ENCODE data around the gene ROR1.

ROR1 gene

DNA sequence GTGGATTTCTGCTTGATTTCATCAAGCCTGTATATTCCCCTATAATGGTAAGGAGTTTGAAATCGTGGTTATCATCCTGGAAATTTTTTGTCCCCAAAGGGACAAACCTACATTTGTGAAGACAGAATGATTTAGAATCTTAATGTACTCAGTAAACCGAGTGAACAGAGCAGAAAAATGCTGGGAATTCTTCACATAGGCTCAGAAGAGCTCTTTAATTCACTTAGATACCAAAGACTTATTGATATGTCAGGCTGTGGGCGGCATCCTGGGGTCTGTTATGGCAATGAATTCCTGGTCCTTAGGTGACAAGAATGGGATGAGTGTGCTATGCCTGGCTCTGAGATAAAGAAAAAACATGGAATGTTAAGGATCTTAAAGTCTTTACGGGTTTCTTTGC, 74.9 kb downstream of the ROR1 start:
- H3K4me3 ChIP-seq (ENCODE audit: low read depth in 1 of 2, low read length in 2 of 2), result no peak overlapping the region
- H3K27me3 ChIP-seq (ENCODE audit: control insufficient read depth in 1 of 2, insufficient read depth in 2 of 2, low read length in 2 of 2), result no peaks in the 10 kb centered on the region
- H3K9ac ChIP-seq (ENCODE audit: low read depth in 1 of 2, low read length in 2 of 2), result no peak overlapping the region
- no peak overlapping the region for H3K27ac ChIP-seq (ENCODE audit: low read depth, low read length)
- peaks cover 7 to 8% of the 10 kb centered on the region in 2 donors for H3K4me1 ChIP-seq (ENCODE audit: control insufficient read depth in 1 of 2, insufficient read depth in 2 of 2, low read length in 2 of 2)
- H3K36me3 ChIP-seq (ENCODE audit: control insufficient read depth in 1 of 2, insufficient read depth in 2 of 2, low read length in 2 of 2), result no peaks in the 10 kb centered on the region
- H3K9me3 ChIP-seq (ENCODE audit: control insufficient read depth in 1 of 2, low read length in 2 of 2), result no peaks in the 10 kb centered on the region

DNA sequence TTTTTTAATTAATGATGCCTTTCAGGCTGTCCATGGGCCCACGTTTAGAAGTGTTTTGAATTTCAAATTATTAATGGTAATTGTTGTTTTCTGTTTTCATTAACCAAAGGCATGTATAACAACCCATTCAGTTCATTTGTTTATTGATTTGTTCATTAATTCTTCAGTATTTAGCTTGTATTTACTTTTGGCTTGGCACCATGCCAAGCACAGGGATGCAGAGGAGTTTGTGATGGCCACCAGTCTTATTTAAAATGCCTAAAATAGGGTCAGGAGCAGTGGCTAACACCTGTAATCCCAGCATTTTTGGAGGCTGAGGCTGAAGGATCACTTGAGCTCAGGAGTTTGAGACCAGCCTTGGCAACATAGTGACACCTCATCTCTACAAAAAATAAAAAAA, 75.3 kb downstream of the ROR1 start:
- Histone ChIP-seq H3K4me1 (ENCODE audit: control insufficient read depth in 1 of 2, insufficient read depth in 2 of 2, low read length in 2 of 2) (peaks cover 3 to 4% of the 10 kb centered on the region in 2 donors), H3K27ac (ENCODE audit: low read depth, low read length) (no peak overlapping the region), H3K4me3 (ENCODE audit: low read depth in 1 of 2, low read length in 2 of 2) (no peak overlapping the region), H3K36me3 (ENCODE audit: control insufficient read depth in 1 of 2, insufficient read depth in 2 of 2, low read length in 2 of 2) (no peaks in the 10 kb centered on the region), H3K9ac (ENCODE audit: low read depth in 1 of 2, low read length in 2 of 2) (no peak overlapping the region), H3K27me3 (ENCODE audit: control insufficient read depth in 1 of 2, insufficient read depth in 2 of 2, low read length in 2 of 2) (no peaks in the 10 kb centered on the region), H3K9me3 (ENCODE audit: control insufficient read depth in 1 of 2, low read length in 2 of 2) (no peaks in the 10 kb centered on the region)

DNA sequence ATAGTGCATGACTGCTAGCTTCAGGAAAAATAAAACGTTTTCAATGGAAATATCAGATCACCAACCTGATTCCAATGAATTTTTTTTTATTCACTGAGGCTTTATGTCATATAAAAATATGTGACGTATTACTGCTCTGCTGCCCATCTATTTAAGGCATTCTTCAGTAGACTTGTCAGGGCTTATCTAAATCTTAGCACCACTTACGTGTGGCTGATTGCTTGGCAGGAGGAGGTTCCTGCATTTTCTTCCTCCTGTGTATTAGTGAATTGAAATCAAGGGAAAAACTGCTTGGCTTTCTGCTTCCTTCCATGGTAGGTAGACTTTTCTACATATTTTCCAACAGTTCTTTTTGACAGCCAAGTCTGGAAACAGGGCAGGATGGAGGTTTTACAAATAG, 80.3 kb downstream of the ROR1 start:
- Histone ChIP-seq H3K4me3 (ENCODE audit: low read depth in 1 of 2, low read length in 2 of 2) (no peak overlapping the region), H3K4me1 (ENCODE audit: control insufficient read depth in 1 of 2, insufficient read depth in 2 of 2, low read length in 2 of 2) (no peaks in the 10 kb centered on the region), H3K27ac (ENCODE audit: low read depth, low read length) (no peak overlapping the region), H3K36me3 (ENCODE audit: control insufficient read depth in 1 of 2, insufficient read depth in 2 of 2, low read length in 2 of 2) (no peaks in the 10 kb centered on the region), H3K9me3 (ENCODE audit: control insufficient read depth in 1 of 2, low read length in 2 of 2) (peaks cover 3 to 6% of the 10 kb centered on the region in 2 donors), H3K9ac (ENCODE audit: low read depth in 1 of 2, low read length in 2 of 2) (no peak overlapping the region), H3K27me3 (ENCODE audit: control insufficient read depth in 1 of 2, insufficient read depth in 2 of 2, low read length in 2 of 2) (no peaks in the 10 kb centered on the region)

DNA sequence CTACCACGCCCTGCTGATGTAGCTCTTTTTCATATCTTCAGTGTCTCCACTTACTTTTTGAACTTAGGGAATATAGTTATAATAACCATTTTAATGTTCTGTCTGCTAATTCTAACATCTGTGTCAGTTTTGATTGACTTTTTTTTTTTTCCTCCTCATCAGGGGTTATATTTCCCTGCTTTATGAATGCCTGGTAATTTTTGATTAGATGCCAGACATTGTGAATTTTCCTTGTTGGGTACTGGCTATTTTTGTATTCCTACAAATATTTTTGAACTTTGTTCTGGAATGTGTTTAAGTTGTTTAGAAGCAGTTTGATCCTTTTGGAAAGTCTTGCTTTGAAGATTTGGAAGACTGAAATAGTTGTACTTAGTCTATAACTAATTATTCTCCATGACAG, 82.1 kb downstream of the ROR1 start:
- no peaks in the 10 kb centered on the region for H3K4me1 ChIP-seq (ENCODE audit: control insufficient read depth in 1 of 2, insufficient read depth in 2 of 2, low read length in 2 of 2)
- no peaks in the 10 kb centered on the region for H3K36me3 ChIP-seq (ENCODE audit: control insufficient read depth in 1 of 2, insufficient read depth in 2 of 2, low read length in 2 of 2)
- no peak overlapping the region for H3K4me3 ChIP-seq (ENCODE audit: low read depth in 1 of 2, low read length in 2 of 2)
- no peaks in the 10 kb centered on the region for H3K27me3 ChIP-seq (ENCODE audit: control insufficient read depth in 1 of 2, insufficient read depth in 2 of 2, low read length in 2 of 2)
- peaks cover 3 to 6% of the 10 kb centered on the region in 2 donors for H3K9me3 ChIP-seq (ENCODE audit: control insufficient read depth in 1 of 2, low read length in 2 of 2)
- no peak overlapping the region for H3K9ac ChIP-seq (ENCODE audit: low read depth in 1 of 2, low read length in 2 of 2)
- no peak overlapping the region for H3K27ac ChIP-seq (ENCODE audit: low read depth, low read length)

DNA sequence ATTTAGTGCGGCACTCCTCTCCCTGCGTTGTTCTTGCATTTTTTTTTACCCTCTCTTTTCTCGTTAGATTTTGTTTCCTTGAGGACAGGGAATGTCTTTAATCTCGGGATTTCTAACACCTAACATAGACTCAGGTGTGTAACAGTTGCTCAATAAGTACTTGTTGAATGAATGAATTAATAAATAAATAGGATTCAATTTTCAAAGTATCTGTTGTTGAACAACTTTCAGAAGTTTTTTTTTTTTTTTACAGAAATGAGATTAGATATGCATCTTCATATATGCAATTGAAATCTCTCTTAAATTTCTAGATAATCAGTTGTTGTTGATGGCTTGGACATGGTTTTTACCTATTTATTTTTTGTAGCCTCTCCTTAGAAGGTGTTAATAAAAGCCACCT, 83.1 kb downstream of the ROR1 start:
- Histone ChIP-seq H3K27me3 (ENCODE audit: control insufficient read depth in 1 of 2, insufficient read depth in 2 of 2, low read length in 2 of 2) (no peaks in the 10 kb centered on the region), H3K36me3 (ENCODE audit: control insufficient read depth in 1 of 2, insufficient read depth in 2 of 2, low read length in 2 of 2) (no peaks in the 10 kb centered on the region), H3K4me3 (ENCODE audit: low read depth in 1 of 2, low read length in 2 of 2) (no peak overlapping the region), H3K4me1 (ENCODE audit: control insufficient read depth in 1 of 2, insufficient read depth in 2 of 2, low read length in 2 of 2) (no peaks in the 10 kb centered on the region), H3K27ac (ENCODE audit: low read depth, low read length) (no peak overlapping the region), H3K9ac (ENCODE audit: low read depth in 1 of 2, low read length in 2 of 2) (no peak overlapping the region), H3K9me3 (ENCODE audit: control insufficient read depth in 1 of 2, low read length in 2 of 2) (peaks cover 3 to 6% of the 10 kb centered on the region in 2 donors)

DNA sequence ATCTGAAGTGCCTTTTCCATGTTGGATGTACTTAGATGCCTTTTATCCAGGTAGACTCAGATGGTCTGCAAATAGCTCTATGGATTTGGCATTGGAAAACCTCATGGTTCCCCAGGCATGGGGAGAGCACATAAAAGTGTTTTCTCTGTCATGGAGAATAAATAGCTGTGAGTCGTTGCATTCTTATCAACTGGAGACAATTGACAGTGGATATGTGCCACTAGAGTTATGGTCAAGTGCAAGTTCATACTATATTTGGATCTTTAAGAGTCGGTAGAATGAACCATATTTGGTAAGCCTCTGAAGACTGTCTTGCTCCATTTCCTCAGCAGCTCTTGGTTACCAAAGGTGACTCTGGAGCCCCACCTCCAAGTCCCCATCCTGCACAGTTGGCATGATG, 83.7 kb downstream of the ROR1 start:
- H3K4me3 ChIP-seq (ENCODE audit: low read depth in 1 of 2, low read length in 2 of 2), result no peak overlapping the region
- no peaks in the 10 kb centered on the region for H3K27me3 ChIP-seq (ENCODE audit: control insufficient read depth in 1 of 2, insufficient read depth in 2 of 2, low read length in 2 of 2)
- no peak overlapping the region for H3K9ac ChIP-seq (ENCODE audit: low read depth in 1 of 2, low read length in 2 of 2)
- H3K27ac ChIP-seq (ENCODE audit: low read depth, low read length), result no peak overlapping the region
- no peaks in the 10 kb centered on the region for H3K36me3 ChIP-seq (ENCODE audit: control insufficient read depth in 1 of 2, insufficient read depth in 2 of 2, low read length in 2 of 2)
- H3K9me3 ChIP-seq (ENCODE audit: control insufficient read depth in 1 of 2, low read length in 2 of 2), result peaks cover 3 to 6% of the 10 kb centered on the region in 2 donors
- H3K4me1 ChIP-seq (ENCODE audit: control insufficient read depth in 1 of 2, insufficient read depth in 2 of 2, low read length in 2 of 2), result no peaks in the 10 kb centered on the region

DNA sequence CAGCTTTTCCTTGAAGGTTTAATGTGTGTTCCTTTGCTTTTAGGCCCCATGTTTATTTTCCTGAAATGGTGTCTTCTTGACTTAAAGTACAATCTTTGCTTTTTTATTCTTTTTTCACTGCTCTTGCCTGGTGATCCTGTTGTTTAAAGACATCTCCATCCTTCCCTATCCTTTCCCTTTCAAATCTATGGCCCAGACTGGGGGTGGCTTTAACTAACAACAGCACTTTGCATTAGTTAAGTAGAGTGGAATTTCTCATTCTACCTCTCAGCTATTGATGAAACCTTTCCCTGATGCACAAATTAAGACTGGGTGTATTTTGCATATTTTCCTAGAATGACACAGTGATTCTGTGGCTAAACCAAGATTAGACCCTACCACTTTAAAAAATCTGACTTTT, 84.3 kb downstream of the ROR1 start:
- Histone ChIP-seq H3K27me3 (ENCODE audit: control insufficient read depth in 1 of 2, insufficient read depth in 2 of 2, low read length in 2 of 2) (no peaks in the 10 kb centered on the region), H3K4me3 (ENCODE audit: low read depth in 1 of 2, low read length in 2 of 2) (no peak overlapping the region), H3K9ac (ENCODE audit: low read depth in 1 of 2, low read length in 2 of 2) (no peak overlapping the region), H3K36me3 (ENCODE audit: control insufficient read depth in 1 of 2, insufficient read depth in 2 of 2, low read length in 2 of 2) (no peaks in the 10 kb centered on the region), H3K27ac (ENCODE audit: low read depth, low read length) (no peak overlapping the region), H3K9me3 (ENCODE audit: control insufficient read depth in 1 of 2, low read length in 2 of 2) (peaks cover 3 to 6% of the 10 kb centered on the region in 2 donors), H3K4me1 (ENCODE audit: control insufficient read depth in 1 of 2, insufficient read depth in 2 of 2, low read length in 2 of 2) (no peaks in the 10 kb centered on the region)

DNA sequence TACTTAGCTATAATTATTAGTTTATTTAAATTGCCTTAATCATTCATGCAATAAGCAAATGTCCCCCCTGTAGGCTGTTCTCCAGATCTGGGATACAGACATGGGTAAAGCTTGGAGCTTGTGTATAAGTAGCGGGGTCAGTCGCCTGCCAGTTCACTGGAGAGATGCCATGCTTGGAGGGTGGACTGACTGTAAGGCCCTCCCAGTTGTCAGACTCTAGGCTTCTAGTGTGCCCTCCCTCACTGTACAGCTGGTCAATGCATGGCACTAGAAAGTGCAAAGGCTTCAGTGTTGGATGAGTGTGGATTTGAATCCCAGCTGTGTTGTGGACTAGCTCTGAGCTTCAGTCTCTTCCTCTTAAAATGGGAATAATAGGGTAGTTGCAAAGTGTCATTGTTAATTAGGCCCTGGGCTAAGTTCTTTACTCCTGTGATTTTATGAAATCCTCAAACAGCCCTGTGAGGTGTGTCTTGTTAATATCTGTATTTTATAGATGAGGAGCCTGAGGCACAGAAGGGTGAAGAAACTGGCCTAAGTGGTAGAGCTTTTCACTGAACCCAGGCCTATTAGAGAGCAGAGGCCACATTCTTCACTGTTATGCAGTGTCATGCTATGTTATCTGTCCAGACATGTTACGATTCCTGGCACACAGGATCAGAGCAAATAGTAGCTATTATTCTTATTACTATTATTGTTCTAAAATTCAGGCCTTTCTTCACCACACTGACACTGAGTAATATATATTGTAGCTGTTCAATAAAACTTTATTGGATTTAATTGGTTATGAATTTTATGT, 85.9 kb downstream of the ROR1 start:
- Histone ChIP-seq H3K9me3 (ENCODE audit: control insufficient read depth in 1 of 2, low read length in 2 of 2) (peaks cover 3 to 6% of the 10 kb centered on the region in 2 donors), H3K9ac (ENCODE audit: low read depth in 1 of 2, low read length in 2 of 2) (no peak overlapping the region), H3K36me3 (ENCODE audit: control insufficient read depth in 1 of 2, insufficient read depth in 2 of 2, low read length in 2 of 2) (no peaks in the 10 kb centered on the region), H3K27ac (ENCODE audit: low read depth, low read length) (no peak overlapping the region), H3K27me3 (ENCODE audit: control insufficient read depth in 1 of 2, insufficient read depth in 2 of 2, low read length in 2 of 2) (no peaks in the 10 kb centered on the region), H3K4me3 (ENCODE audit: low read depth in 1 of 2, low read length in 2 of 2) (no peak overlapping the region), H3K4me1 (ENCODE audit: control insufficient read depth in 1 of 2, insufficient read depth in 2 of 2, low read length in 2 of 2) (no peaks in the 10 kb centered on the region)

DNA sequence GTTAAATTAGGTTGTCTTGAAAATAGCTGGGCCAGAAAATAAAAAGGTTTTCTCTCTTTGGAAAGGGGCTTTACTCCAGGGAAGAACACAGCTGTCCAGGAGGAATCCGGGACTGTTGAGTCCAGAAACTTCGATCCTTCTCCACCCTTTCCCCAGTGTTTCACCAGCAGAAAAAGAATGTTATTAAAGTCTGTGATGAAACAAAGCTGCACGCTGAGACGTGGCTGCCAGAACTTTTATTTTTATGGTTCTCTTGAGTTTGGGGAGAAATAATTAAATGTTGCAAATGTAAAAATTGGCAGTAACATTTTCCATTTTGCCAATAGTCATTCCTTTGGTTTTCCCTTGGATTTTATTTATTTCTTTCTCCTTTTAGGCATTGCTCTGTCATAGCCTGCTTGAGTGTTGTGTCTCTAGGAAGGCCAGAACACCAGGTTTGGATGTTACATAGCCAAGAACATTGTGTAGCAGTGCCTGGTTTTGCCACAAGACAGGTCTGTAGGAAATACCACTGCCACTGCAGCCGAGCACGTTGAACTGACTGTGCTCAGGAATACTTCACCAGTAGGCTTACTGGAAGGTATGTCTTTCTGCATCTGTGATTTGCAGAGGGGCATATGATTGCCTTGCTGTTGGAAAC, 87.4 kb downstream of the ROR1 start:
- Histone ChIP-seq H3K9me3 (ENCODE audit: control insufficient read depth in 1 of 2, low read length in 2 of 2) (peaks cover 1% of the 10 kb centered on the region in 2 donors), H3K4me3 (ENCODE audit: low read depth in 1 of 2, low read length in 2 of 2) (no peak overlapping the region), H3K27me3 (ENCODE audit: control insufficient read depth in 1 of 2, insufficient read depth in 2 of 2, low read length in 2 of 2) (no peaks in the 10 kb centered on the region), H3K9ac (ENCODE audit: low read depth in 1 of 2, low read length in 2 of 2) (no peak overlapping the region), H3K4me1 (ENCODE audit: control insufficient read depth in 1 of 2, insufficient read depth in 2 of 2, low read length in 2 of 2) (no peaks in the 10 kb centered on the region), H3K27ac (ENCODE audit: low read depth, low read length) (no peak overlapping the region), H3K36me3 (ENCODE audit: control insufficient read depth in 1 of 2, insufficient read depth in 2 of 2, low read length in 2 of 2) (no peaks in the 10 kb centered on the region)

DNA sequence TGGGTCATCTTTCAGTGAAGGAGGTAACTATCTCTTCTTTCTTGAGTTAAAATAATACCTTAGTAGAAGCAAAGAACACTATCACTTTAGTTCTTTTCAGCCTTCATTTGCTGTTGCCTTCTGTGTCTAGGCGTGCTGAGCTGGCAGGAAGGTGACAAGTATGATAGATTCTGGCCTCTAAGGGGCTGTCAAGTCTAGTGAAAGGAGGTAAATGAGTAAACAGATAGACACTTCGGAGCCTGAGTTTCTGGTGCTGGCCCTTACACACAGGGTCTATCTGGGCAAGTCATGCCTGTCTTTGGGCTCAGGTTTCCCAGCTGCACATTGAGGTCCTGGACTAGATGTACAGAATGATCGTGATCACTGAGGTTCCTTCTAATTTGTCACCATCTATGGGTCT, 89.3 kb downstream of the ROR1 start:
- H3K4me1 ChIP-seq (ENCODE audit: control insufficient read depth in 1 of 2, insufficient read depth in 2 of 2, low read length in 2 of 2), result peaks cover under 1 to 1% of the 10 kb centered on the region in 2 donors
- no peaks in the 10 kb centered on the region for H3K36me3 ChIP-seq (ENCODE audit: control insufficient read depth in 1 of 2, insufficient read depth in 2 of 2, low read length in 2 of 2)
- H3K9ac ChIP-seq (ENCODE audit: low read depth in 1 of 2, low read length in 2 of 2), result no peak overlapping the region
- no peak overlapping the region for H3K4me3 ChIP-seq (ENCODE audit: low read depth in 1 of 2, low read length in 2 of 2)
- no peaks in the 10 kb centered on the region for H3K27me3 ChIP-seq (ENCODE audit: control insufficient read depth in 1 of 2, insufficient read depth in 2 of 2, low read length in 2 of 2)
- no peaks in the 10 kb centered on the region for H3K9me3 ChIP-seq (ENCODE audit: control insufficient read depth in 1 of 2, low read length in 2 of 2)
- H3K27ac ChIP-seq (ENCODE audit: low read depth, low read length), result no peak overlapping the region
